IMR-90 (cell line): ENCODE results near the gene PRSS2. TPM values are rescaled to one million over a fixed set of nuclear protein-coding genes. Genes with fewer than 3 reads are reported as not detected.

Experiments used
- ATAC-seq: fragments of 200-7000 bp; cut with Tn5 transposase; 2 replicates; pipeline ENCODE4 v1.9.1; 2020; ENCODE audit warnings: low read depth, mild to moderate bottlenecking, moderate library complexity
- BruUV-seq: library from RNA; stranded (reverse); fragments of 400-500 nt; replicated peaks from 2 replicates; lab custom pipeline; 2021; lab: Mats Ljungman, UMichigan
- CTCF ChIA-PET: fragments of 300-600 bp; formaldehyde crosslinking; extraction: SDS; loops from one replicate; lab custom pipeline; 2021; ENCODE audit warnings: antibody characterized with exemption; lab: Yijun Ruan, JAX
- POLR2A ChIA-PET: fragments of 300-600 bp; sonication (Branson Sonifier 250); formaldehyde crosslinking; loops from one replicate; lab custom pipeline; 2022; ENCODE audit warnings: antibody characterized with exemption; ENCODE audit not compliant: unreplicated experiment; lab: Charles Lee
- DNase-seq: peaks from one replicate; pipeline ENCODE4 v3.0.0; 2013
- H2AFZ ChIP-seq: replicated peaks from 2 replicates; pipeline ENCODE3; 2013; ENCODE audit warnings: low read length, mild to moderate bottlenecking; ENCODE audit not compliant: poor library complexity
- H2AK5ac ChIP-seq: 2 replicates; pipeline ENCODE4 v1.6.1; 2013; ENCODE audit warnings: low read depth, low read length, inconsistent platforms
- H2AK9ac ChIP-seq: replicated peaks from 2 replicates; pipeline ENCODE3; 2013; ENCODE audit warnings: mild to moderate bottlenecking, low read depth, low read length, moderate library complexity; ENCODE audit not compliant: poor library complexity
- H2BK120ac ChIP-seq: 2 replicates; pipeline ENCODE4 v1.6.1; 2013; ENCODE audit warnings: low read depth, low read length, inconsistent platforms
- H2BK15ac ChIP-seq: 3 replicates; pipeline ENCODE4 v1.6.1; 2013; ENCODE audit warnings: low read depth, low read length, inconsistent platforms
- H2BK20ac ChIP-seq: 2 replicates; pipeline ENCODE4 v1.6.1; 2013; ENCODE audit warnings: low read depth, mild to moderate bottlenecking, inconsistent platforms, low read length, moderate library complexity
- H2BK5ac ChIP-seq: 2 replicates; pipeline ENCODE4 v1.6.1; 2013; ENCODE audit warnings: mild to moderate bottlenecking, low read depth, low read length, inconsistent platforms; ENCODE audit not compliant: poor library complexity, severe bottlenecking
- H3K14ac ChIP-seq: replicated peaks from 2 replicates; pipeline ENCODE4 v1.6.1; 2013; ENCODE audit warnings: low read depth, low read length, inconsistent platforms
- H3K18ac ChIP-seq: 2 replicates; pipeline ENCODE4 v1.6.1; 2013; ENCODE audit warnings: low read depth, low read length, control low read depth
- H3K23ac ChIP-seq: 2 replicates; pipeline ENCODE4 v1.6.1; 2013; ENCODE audit warnings: low read depth, low read length, inconsistent platforms
- H3K27ac ChIP-seq: 2 replicates; pipeline ENCODE4 v1.5.1; 2013; ENCODE audit warnings: mild to moderate bottlenecking, control low read depth, low read length; ENCODE audit not compliant: insufficient read depth
- H3K27me3 ChIP-seq: 2 replicates; pipeline ENCODE4 v1.6.1; 2013; ENCODE audit warnings: low read length; ENCODE audit not compliant: control insufficient read depth, insufficient read depth
- H3K36me3 ChIP-seq: 2 replicates; pipeline ENCODE4 v1.6.1; 2013; ENCODE audit warnings: low read length, mixed read lengths; ENCODE audit not compliant: control insufficient read depth, insufficient read depth
- H3K4ac ChIP-seq: 2 replicates; pipeline ENCODE4 v1.6.1; 2013; ENCODE audit warnings: low read depth, low read length, inconsistent platforms
- H3K4me1 ChIP-seq: 2 replicates; pipeline ENCODE4 v1.6.1; 2013; ENCODE audit warnings: low read length, mixed read lengths; ENCODE audit not compliant: control insufficient read depth, insufficient read depth
- H3K4me2 ChIP-seq: 2 replicates; pipeline ENCODE4 v1.6.1; 2013; ENCODE audit warnings: low read depth, mild to moderate bottlenecking, control low read depth, low read length, moderate library complexity
- H3K4me3 ChIP-seq: 2 replicates; pipeline ENCODE4 v1.5.1; 2013; ENCODE audit warnings: low read depth, mild to moderate bottlenecking, control low read depth, low read length, moderate library complexity; ENCODE audit not compliant: insufficient read depth
- H3K56ac ChIP-seq: 2 replicates; pipeline ENCODE4 v1.6.1; 2013; ENCODE audit warnings: low read length, inconsistent platforms; ENCODE audit not compliant: insufficient read depth; ENCODE audit errors: extremely low read depth
- H3K79me1 ChIP-seq, 2 experiments: 2 replicates each; pipeline ENCODE4 v1.6.1; 2013; ENCODE audit warnings: low read length in 2 of 2, inconsistent platforms in 1 of 2, low read depth in 1 of 2
- H3K9ac ChIP-seq: 2 replicates; pipeline ENCODE4 v1.6.1; 2013; ENCODE audit warnings: low read depth, low read length, control low read depth
- H3K9me1 ChIP-seq: 2 replicates; pipeline ENCODE4 v1.6.1; 2013; ENCODE audit warnings: low read length, inconsistent platforms; ENCODE audit not compliant: insufficient read depth
- H3K9me3 ChIP-seq: 2 replicates; pipeline ENCODE4 v1.6.1; 2013; ENCODE audit warnings: low read length; ENCODE audit not compliant: control insufficient read depth, insufficient read depth
- H4K20me1 ChIP-seq: 2 replicates; pipeline ENCODE4 v1.6.1; 2013; ENCODE audit warnings: low read length, inconsistent platforms; ENCODE audit not compliant: insufficient read depth
- H4K5ac ChIP-seq: 2 replicates; pipeline ENCODE4 v1.6.1; 2013; ENCODE audit warnings: mild to moderate bottlenecking, low read depth, low read length, control low read depth
- H4K8ac ChIP-seq, 2 experiments: 2 replicates each; pipeline ENCODE4 v1.6.1; 2013; ENCODE audit warnings: low read depth in 2 of 2, low read length in 2 of 2, control low read depth in 1 of 2, inconsistent platforms in 1 of 2
- H4K91ac ChIP-seq: 2 replicates; pipeline ENCODE4 v1.6.1; 2013; ENCODE audit warnings: low read depth, low read length, inconsistent platforms; ENCODE audit not compliant: insufficient read depth
- BHLHE40 ChIP-seq: fragments of 150-350 bp; IDR thresholded peaks from 2 replicates; pipeline ENCODE4 v1.6.1; 2016; ENCODE audit warnings: mild to moderate bottlenecking, low read depth, low read length
- CEBPB ChIP-seq: IDR thresholded peaks from 2 replicates; pipeline ENCODE4 v1.6.1; 2012; ENCODE audit warnings: low read depth, low read length, improper control_type of control experiment
- CHD1 ChIP-seq: IDR thresholded peaks from 2 replicates; pipeline ENCODE4 v1.6.1; 2012; ENCODE audit warnings: low read depth, low read length, improper control_type of control experiment
- CTCF ChIP-seq: conservative IDR thresholded peaks from 2 replicates; pipeline ENCODE4 v1.5.1; 2012; ENCODE audit warnings: mild to moderate bottlenecking, low read depth, low read length, improper control_type of control experiment
- ELK1 ChIP-seq: fragments of 150-350 bp; IDR thresholded peaks from 2 replicates; pipeline ENCODE4 v1.6.1; 2016; ENCODE audit warnings: low read depth, mild to moderate bottlenecking, low read length, moderate library complexity, borderline replicate concordance
- FOS ChIP-seq: fragments of 150-350 bp; IDR thresholded peaks from 2 replicates; pipeline ENCODE4 v1.6.1; 2016; ENCODE audit warnings: low read depth, low read length
- MAFK ChIP-seq: IDR thresholded peaks from 2 replicates; pipeline ENCODE4 v1.6.1; 2012; ENCODE audit warnings: low read depth, low read length, improper control_type of control experiment
- MAZ ChIP-seq: IDR thresholded peaks from 2 replicates; pipeline ENCODE4 v1.6.1; 2012; ENCODE audit warnings: low read depth, mild to moderate bottlenecking, low read length, improper control_type of control experiment, moderate library complexity, borderline replicate concordance
- MXI1 ChIP-seq: IDR thresholded peaks from 2 replicates; pipeline ENCODE4 v1.6.1; 2012; ENCODE audit warnings: low read depth, mild to moderate bottlenecking, low read length, moderate library complexity, borderline replicate concordance
- NFE2L2 ChIP-seq: fragments of 150-350 bp; IDR thresholded peaks from 2 replicates; pipeline ENCODE4 v1.6.1; 2016; ENCODE audit warnings: low read depth, mild to moderate bottlenecking, low read length
- POLR2A ChIP-seq: IDR thresholded peaks from 2 replicates; pipeline ENCODE4 v1.6.1; 2012; ENCODE audit warnings: mild to moderate bottlenecking, low read depth, low read length
- RAD21 ChIP-seq: IDR thresholded peaks from 2 replicates; pipeline ENCODE4 v1.6.1; 2012; ENCODE audit warnings: low read length, improper control_type of control experiment
- RCOR1 ChIP-seq: IDR thresholded peaks from 2 replicates; pipeline ENCODE4 v1.6.1; 2012; ENCODE audit warnings: mild to moderate bottlenecking, low read length, improper control_type of control experiment; ENCODE audit not compliant: insufficient replicate concordance
- RFX5 ChIP-seq: IDR thresholded peaks from 2 replicates; pipeline ENCODE4 v1.8.0; 2012; ENCODE audit warnings: low read depth, mild to moderate bottlenecking, low read length, moderate library complexity
- SMC3 ChIP-seq: fragments of 150-350 bp; IDR thresholded peaks from 2 replicates; pipeline ENCODE4 v1.6.1; 2016; ENCODE audit warnings: low read depth, mild to moderate bottlenecking, antibody characterized with exemption, low read length, moderate library complexity
- USF2 ChIP-seq: fragments of 150-350 bp; IDR thresholded peaks from 2 replicates; pipeline ENCODE4 v1.6.1; 2017; ENCODE audit warnings: mild to moderate bottlenecking, antibody characterized with exemption, low read length, low read depth
- WGBS, 2 experiments: methylation state at CpG; one replicate each; pipeline versions ENCODE4 v1.1.5 to v1.1.7; 2013; ENCODE audit warnings: missing lambda C conversion rate in 2 of 2; ENCODE audit not compliant: insufficient read length in 1 of 2; ENCODE audit errors: extremely low coverage in 2 of 2; 5-methylcytosine and 5-hydroxymethylcytosine counted together
- dilution Hi-C: fragments of 300-500 bp; cut with HindIII; formaldehyde crosslinking; loops from one replicate; pipeline ENCODE4 v1.14.3; 2018; ENCODE audit warnings: low sequenced_read_pairs; ENCODE audit not compliant: unreplicated experiment
- in situ Hi-C: fragments of 300-500 bp; cut with MboI; formaldehyde crosslinking; loops from 3 replicates; pipeline ENCODE4 v1.14.3; 2019; ENCODE audit warnings: low sequenced_read_pairs, inconsistent platforms, mixed read lengths
- intact Hi-C: fragments of 100-400 bp; cut with micrococcal nuclease; formaldehyde crosslinking; loops from 2 replicates; pipeline ENCODE4 v1.10.0; 2022
- polyA plus RNA-seq, 3 experiments: library from polyadenylated mRNA; depleted of rRNA; stranded (reverse); fragments of >200 nt; gene quantifications; 2 replicates each; pipeline ENCODE4 v1.2.3, GENCODE V29; 2012; ENCODE audit warnings: low replicate concordance in 1 of 3
- total RNA-seq: library from RNA; depleted of rRNA; stranded (reverse); fragments of >200 nt; gene quantifications from 2 replicates; pipeline ENCODE4 v1.2.3, GENCODE V29; 2012

PRSS2 gene
- total and polyA plus RNA-seq, 2 of the 4 experiments (the other 2 are of a cell fraction) = not detected

- ChIA-PET CTCF (interaction anchor here (0.6 to 0.9 kb wide), 2 partner anchors 30 to 453 kb away, joined by 3 read pairs; no protein-coding TSS in a partner anchor), POLR2A (no interaction called here)
- in situ Hi-C loops = no loop called here
- H2AFZ ChIP-seq = no peak overlapping the region
- no peak overlapping the region for H3K23ac ChIP-seq
- no peaks in the 10 kb centered on the region for H4K20me1 ChIP-seq
- TF ChIP-seq RCOR1 (no peak), CEBPB (no peak), POLR2A (no peak), BHLHE40 (no peak), ELK1 (no peak), RFX5 (no peak), USF2 (no peak), MAZ (no peak), MAFK (no peak), NFE2L2 (no peak), FOS (no peak), MXI1 (no peak), SMC3 (no peak), RAD21 (no peak), CHD1 (no peak), CTCF (no peak)
- dilution Hi-C loops = no loop called here
- 0% methylated on average over 1 of the region's 2 CpGs; no CpG with 5 or more reads in 1 of the 2 experiments for WGBS, 2 experiments
- H3K27me3 ChIP-seq = peaks cover 4% of the 10 kb centered on the region
- H2BK5ac ChIP-seq = no peak overlapping the region
- H3K4ac ChIP-seq = no peak overlapping the region
- H2AK9ac ChIP-seq = no peak overlapping the region
- H2BK120ac ChIP-seq = no peak overlapping the region
- no peak overlapping the region for H2AK5ac ChIP-seq
- no peak overlapping the region for H3K9ac ChIP-seq
- H3K4me2 ChIP-seq = no peak overlapping the region
- no peak overlapping the region; the same call in 1 of the 2 replicates for H3K27ac ChIP-seq
- no peaks in the 10 kb centered on the region for H3K79me1 ChIP-seq
- DNase-seq (peak; percentile 46), ATAC-seq (peak; percentile 44)
- H2BK15ac ChIP-seq = no peak overlapping the region
- intact Hi-C loops = no loop called here
- no peak overlapping the region for H3K14ac ChIP-seq
- H3K4me1 ChIP-seq = no peaks in the 10 kb centered on the region
- H3K18ac ChIP-seq = no peak overlapping the region
- H3K9me1 ChIP-seq = no peaks in the 10 kb centered on the region
- no peak overlapping the region for H4K91ac ChIP-seq
- BruUV-seq = no TSS peak
- H3K9me3 ChIP-seq = no peaks in the 10 kb centered on the region
- H3K56ac ChIP-seq = no peak overlapping the region
- no peaks in the 10 kb centered on the region for H3K36me3 ChIP-seq
- no peak overlapping the region for H2BK20ac ChIP-seq
- no peak overlapping the region for H4K5ac ChIP-seq
- H3K4me3 ChIP-seq = no peak overlapping the region
- no peak overlapping the region for H4K8ac ChIP-seq
Measured at GRCh38 chr7:142813226-142813625, 42.5 kb downstream of the PRSS2 start.
